Endothelial cell (in vitro differentiated cells): ENCODE data around the gene ATP9A. TPM values are rescaled to one million over a fixed set of nuclear protein-coding genes. Genes with fewer than 3 reads are reported as not detected.

Source experiments
- DNase-seq: peaks from one replicate; pipeline ENCODE4 v3.0.0; 2021; ENCODE audit warnings: low spot score
- H3K27ac Mint-ChIP-seq: one replicate; pipeline ENCODE4 v1.8.0; 2021; ENCODE audit warnings: mixed read lengths, inconsistent platforms; ENCODE audit not compliant: unreplicated experiment
- H3K27me3 Mint-ChIP-seq: one replicate; pipeline ENCODE4 v1.8.0; 2021; ENCODE audit warnings: mild to moderate bottlenecking, moderate library complexity, mixed read lengths, inconsistent platforms; ENCODE audit not compliant: unreplicated experiment
- H3K36me3 Mint-ChIP-seq: one replicate; pipeline ENCODE4 v1.8.0; 2021; ENCODE audit warnings: mild to moderate bottlenecking, low read depth, mixed read lengths, inconsistent platforms; ENCODE audit not compliant: unreplicated experiment
- H3K4me1 Mint-ChIP-seq: one replicate; pipeline ENCODE4 v1.8.0; 2021; ENCODE audit warnings: mild to moderate bottlenecking, mixed read lengths, inconsistent platforms; ENCODE audit not compliant: unreplicated experiment
- H3K4me3 Mint-ChIP-seq: one replicate; pipeline ENCODE4 v1.8.0; 2021; ENCODE audit warnings: mild to moderate bottlenecking, mixed read lengths, inconsistent platforms; ENCODE audit not compliant: unreplicated experiment
- H3K9me3 Mint-ChIP-seq: one replicate; pipeline ENCODE4 v1.8.0; 2021; ENCODE audit warnings: mixed read lengths, inconsistent platforms; ENCODE audit not compliant: unreplicated experiment
- total RNA-seq: library from RNA; stranded (reverse); fragmentation: NEBNext Ultra II Directional; extraction: Animal tissue kit (Norgen Biotek cat#: 25700); gene quantifications from one replicate; pipeline ENCODE4 v1.2.1, GENCODE V29; 2021; ENCODE audit not compliant: unreplicated experiment
- TF ChIP-seq, protein P1 (sequence below): fragments of 200-600 bp; sonication (generic); IDR thresholded peaks from one replicate; pipeline ENCODE4 v1.5.0; 2021; ENCODE audit warnings: antibody characterized with exemption; ENCODE audit not compliant: unreplicated experiment

Gene ATP9A
- total RNA-seq, 1 donor from 2014 or later = 30.6 TPM

GRCh38 chr20:51720854-51721253 lies 47.3 kb downstream of the ATP9A start:
- no peak overlapping the region for H3K27ac Mint-ChIP-seq
- H3K27me3 Mint-ChIP-seq = peaks cover 1% of the 10 kb centered on the region
- no peaks in the 10 kb centered on the region for H3K36me3 Mint-ChIP-seq

GRCh38 chr20:51720384-51720783 lies 47.8 kb downstream of the ATP9A start:
- no peaks in the 10 kb centered on the region for H3K9me3 Mint-ChIP-seq
- peaks cover 1% of the 10 kb centered on the region for H3K27me3 Mint-ChIP-seq
- no peak overlapping the region for H3K27ac Mint-ChIP-seq

More at GRCh38 chr20:51720854-51721253, 47.3 kb downstream of the ATP9A start:
- DNase-seq = no peak
- H3K9me3 Mint-ChIP-seq = no peaks in the 10 kb centered on the region
- TF ChIP-seq, protein P1, sequence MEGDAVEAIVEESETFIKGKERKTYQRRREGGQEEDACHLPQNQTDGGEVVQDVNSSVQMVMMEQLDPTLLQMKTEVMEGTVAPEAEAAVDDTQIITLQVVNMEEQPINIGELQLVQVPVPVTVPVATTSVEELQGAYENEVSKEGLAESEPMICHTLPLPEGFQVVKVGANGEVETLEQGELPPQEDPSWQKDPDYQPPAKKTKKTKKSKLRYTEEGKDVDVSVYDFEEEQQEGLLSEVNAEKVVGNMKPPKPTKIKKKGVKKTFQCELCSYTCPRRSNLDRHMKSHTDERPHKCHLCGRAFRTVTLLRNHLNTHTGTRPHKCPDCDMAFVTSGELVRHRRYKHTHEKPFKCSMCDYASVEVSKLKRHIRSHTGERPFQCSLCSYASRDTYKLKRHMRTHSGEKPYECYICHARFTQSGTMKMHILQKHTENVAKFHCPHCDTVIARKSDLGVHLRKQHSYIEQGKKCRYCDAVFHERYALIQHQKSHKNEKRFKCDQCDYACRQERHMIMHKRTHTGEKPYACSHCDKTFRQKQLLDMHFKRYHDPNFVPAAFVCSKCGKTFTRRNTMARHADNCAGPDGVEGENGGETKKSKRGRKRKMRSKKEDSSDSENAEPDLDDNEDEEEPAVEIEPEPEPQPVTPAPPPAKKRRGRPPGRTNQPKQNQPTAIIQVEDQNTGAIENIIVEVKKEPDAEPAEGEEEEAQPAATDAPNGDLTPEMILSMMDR = no peak
- no peak overlapping the region for H3K4me3 Mint-ChIP-seq
- no peaks in the 10 kb centered on the region for H3K4me1 Mint-ChIP-seq

DNA sequence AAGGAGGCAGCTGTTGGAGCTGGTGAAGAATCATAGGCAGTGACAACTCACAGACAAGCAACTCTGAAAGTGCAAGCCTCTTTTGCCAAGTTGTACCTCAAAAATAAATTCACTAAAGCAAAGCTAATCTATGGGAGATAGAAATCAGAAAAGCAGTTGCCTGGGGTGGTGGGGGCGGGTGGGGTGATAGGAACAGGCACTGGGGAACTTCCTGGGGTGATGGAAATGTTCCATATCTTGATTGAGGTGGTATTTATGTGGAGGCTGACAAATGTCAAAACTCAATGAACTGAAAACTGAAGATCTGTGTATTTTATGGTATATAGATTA lies 52.4 kb downstream of the ATP9A start:
- H3K4me3 Mint-ChIP-seq = no peak overlapping the region
- TF ChIP-seq, protein P1 = no peak
- DNase-seq = no peak
- H3K27me3 Mint-ChIP-seq = peaks cover under 1% of the 10 kb centered on the region
- no peaks in the 10 kb centered on the region for H3K9me3 Mint-ChIP-seq
- peaks cover 2% of the 10 kb centered on the region for H3K4me1 Mint-ChIP-seq
- H3K36me3 Mint-ChIP-seq = peaks cover 4% of the 10 kb centered on the region
- no peak overlapping the region for H3K27ac Mint-ChIP-seq

More at GRCh38 chr20:51720384-51720783, 47.8 kb downstream of the ATP9A start:
- Mint-ChIP-seq H3K4me1 (no peaks in the 10 kb centered on the region), H3K36me3 (no peaks in the 10 kb centered on the region), H3K4me3 (no peak overlapping the region)
- no peak for DNase-seq
- TF ChIP-seq, protein P1 = no peak

- H3K27ac Mint-ChIP-seq = no peak overlapping the region
- H3K9me3 Mint-ChIP-seq = no peaks in the 10 kb centered on the region
- DNase-seq = no peak
- peaks cover 2% of the 10 kb centered on the region for H3K27me3 Mint-ChIP-seq
- TF ChIP-seq, protein P1 = no peak
- no peak overlapping the region for H3K4me3 Mint-ChIP-seq
- H3K36me3 Mint-ChIP-seq = peaks cover 4% of the 10 kb centered on the region
- H3K4me1 Mint-ChIP-seq = peaks cover 7% of the 10 kb centered on the region
These were observed 52.9 kb downstream of the ATP9A start for GRCh38 chr20:51715163-51715855.

DNA sequence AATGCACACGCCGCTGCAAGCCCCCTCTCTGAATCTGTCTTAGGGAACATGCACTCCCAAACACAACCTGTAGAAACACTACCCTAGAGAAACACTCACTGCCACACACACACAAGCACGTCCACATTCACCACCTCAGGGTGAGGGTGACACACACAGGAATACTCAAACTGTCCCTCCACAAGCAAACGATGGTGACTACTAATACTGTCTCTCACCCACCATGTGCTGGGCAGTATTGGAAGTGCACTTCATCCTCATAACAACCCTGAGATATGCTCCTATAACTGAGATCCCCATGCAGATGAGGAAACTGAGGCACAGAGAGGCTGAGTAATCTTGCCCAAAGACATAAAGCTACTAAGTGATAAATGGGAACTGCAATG lies 55.0 kb downstream of the ATP9A start:
- Mint-ChIP-seq H3K4me1 (peaks cover 8% of the 10 kb centered on the region), H3K36me3 (peaks cover 4% of the 10 kb centered on the region), H3K27ac (no peak overlapping the region), H3K27me3 (peaks cover 2% of the 10 kb centered on the region), H3K4me3 (no peak overlapping the region), H3K9me3 (no peaks in the 10 kb centered on the region)
- DNase-seq = no peak
- TF ChIP-seq, protein P1 = no peak
